ENCODE results near the gene CLK3.

DNA sequence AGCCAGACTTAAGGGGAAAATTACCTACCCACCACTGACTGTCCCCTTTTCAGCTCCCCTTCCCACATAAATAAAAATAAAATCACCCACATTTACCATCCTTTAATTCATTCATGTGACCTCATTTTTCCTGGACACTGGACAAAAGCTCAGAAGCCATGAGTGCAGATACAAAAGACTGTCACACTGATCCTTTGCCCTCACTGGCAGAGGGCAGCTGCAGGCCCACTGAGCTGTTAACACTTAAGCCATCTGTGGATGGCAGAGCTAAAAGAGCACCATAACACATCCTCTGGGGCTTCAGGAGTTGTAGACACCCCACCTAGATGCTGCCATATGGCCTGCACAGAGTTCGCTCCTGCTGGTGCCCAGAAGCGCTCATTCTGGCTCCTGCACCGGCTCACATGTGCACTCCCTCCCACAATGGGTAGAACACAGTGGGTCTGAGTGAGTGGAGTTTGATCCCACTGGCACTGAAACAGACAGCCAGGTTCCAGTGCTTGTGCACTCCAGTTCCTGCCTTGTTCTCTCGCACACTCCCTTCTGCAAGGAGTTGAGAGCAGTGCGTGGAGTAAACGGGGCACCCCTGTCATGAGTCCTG, 41.4 kb downstream of the CLK3 start:
- TF ChIP-seq, protein P1, sequence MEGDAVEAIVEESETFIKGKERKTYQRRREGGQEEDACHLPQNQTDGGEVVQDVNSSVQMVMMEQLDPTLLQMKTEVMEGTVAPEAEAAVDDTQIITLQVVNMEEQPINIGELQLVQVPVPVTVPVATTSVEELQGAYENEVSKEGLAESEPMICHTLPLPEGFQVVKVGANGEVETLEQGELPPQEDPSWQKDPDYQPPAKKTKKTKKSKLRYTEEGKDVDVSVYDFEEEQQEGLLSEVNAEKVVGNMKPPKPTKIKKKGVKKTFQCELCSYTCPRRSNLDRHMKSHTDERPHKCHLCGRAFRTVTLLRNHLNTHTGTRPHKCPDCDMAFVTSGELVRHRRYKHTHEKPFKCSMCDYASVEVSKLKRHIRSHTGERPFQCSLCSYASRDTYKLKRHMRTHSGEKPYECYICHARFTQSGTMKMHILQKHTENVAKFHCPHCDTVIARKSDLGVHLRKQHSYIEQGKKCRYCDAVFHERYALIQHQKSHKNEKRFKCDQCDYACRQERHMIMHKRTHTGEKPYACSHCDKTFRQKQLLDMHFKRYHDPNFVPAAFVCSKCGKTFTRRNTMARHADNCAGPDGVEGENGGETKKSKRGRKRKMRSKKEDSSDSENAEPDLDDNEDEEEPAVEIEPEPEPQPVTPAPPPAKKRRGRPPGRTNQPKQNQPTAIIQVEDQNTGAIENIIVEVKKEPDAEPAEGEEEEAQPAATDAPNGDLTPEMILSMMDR (IDR thresholded peaks at IDR 0.05; ENCODE audit: insufficient read depth, low read length, poor library complexity, severe bottlenecking), result no peak
- no peak for TF ChIP-seq EZH2phosphoT487 (conservative IDR thresholded peaks at IDR 0.05; ENCODE audit: low read length)
